ENCODE measurements around the gene HDAC4.

DNA sequence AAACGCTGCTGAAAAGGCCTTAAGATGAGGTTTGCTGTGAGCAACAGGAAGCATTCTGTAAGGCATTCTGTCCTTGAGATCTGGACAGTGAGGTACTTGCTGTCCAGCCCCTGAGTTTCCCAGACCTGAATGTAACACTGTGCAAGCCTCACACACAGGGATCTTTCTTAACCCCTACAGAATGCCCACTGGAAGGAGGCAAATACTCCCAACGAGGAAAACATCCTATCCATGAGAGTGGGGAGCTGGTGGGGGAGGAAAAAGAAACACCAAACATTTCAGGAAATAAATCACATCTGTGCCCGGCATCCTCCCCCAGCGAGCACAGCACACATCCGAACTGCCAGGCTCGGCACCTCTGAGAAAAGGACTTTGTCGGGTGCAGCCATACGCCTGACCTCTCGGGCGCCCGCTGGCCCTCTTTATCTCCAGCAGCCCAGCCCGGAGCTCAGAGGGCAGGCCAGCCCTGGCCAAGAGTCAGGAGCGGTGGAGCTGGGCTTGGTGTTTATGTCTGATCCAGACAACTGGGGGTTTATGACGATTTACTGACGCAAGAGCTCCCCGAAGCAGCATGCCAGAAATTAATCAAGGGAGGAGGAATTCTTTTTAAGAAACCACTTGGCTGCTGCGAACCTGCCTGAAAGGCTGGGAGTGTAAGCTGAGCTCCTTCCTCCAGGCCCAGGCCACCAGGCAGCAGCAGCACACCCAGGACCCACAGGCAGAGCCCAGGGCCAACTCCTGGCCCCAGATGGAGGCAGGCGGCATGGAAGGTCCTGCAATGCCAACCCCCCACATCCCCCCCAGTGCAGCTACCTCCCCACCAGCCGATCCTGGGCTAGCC is 72.2 kb downstream of the HDAC4 start:
- TF ChIP-seq CTCF (optimal IDR thresholded peaks at IDR 0.05 in 1 of 3, IDR thresholded peaks at IDR 0.05 in 1 of 3, conservative IDR thresholded peaks at IDR 0.05 in 1 of 3; ENCODE audit: extremely low read depth in 1 of 3, insufficient read depth in 2 of 3, low read length in 3 of 3) (no peak), EZH2 (IDR thresholded peaks at IDR 0.05; ENCODE audit: low read length) (no peak)
